Measurements from ENCODE around the gene ZNF132. TPM values are rescaled to one million over a fixed set of nuclear protein-coding genes. Genes with fewer than 3 reads are reported as not detected.

Gene ZNF132
- total and polyA plus RNA-seq, 3 donors from 2014 or later, result 5.5 to 11.6 (median 11.4) TPM

- Histone ChIP-seq H3K4me3 (peak overlapping the region; percentile 73 to 76), H3K36me3 (ENCODE audit: low read depth, missing control alignments) (no peaks in the 10 kb centered on the region), H3K4me1 (peaks cover 20% of the 10 kb centered on the region), H3K9me3 (no peaks in the 10 kb centered on the region), H3K27me3 (no peaks in the 10 kb centered on the region), H3K27ac (no peak overlapping the region)
- TF ChIP-seq POLR2A (IDR thresholded peaks at IDR 0.05) (no peak), CTCF (IDR thresholded peaks at IDR 0.05) (no peak)
- DNase-seq, result no peak
- WGBS, 2 donors, result 66 to 79% methylated on average over 3 of the region's 3 CpGs
- intact Hi-C loops (cut with DNase I; ENCODE audit: low total_unique reads), result no loop called here
Observed at GRCh38 chr19:58388175-58388526, 51.8 kb downstream of the ZNF132 start.

DNA sequence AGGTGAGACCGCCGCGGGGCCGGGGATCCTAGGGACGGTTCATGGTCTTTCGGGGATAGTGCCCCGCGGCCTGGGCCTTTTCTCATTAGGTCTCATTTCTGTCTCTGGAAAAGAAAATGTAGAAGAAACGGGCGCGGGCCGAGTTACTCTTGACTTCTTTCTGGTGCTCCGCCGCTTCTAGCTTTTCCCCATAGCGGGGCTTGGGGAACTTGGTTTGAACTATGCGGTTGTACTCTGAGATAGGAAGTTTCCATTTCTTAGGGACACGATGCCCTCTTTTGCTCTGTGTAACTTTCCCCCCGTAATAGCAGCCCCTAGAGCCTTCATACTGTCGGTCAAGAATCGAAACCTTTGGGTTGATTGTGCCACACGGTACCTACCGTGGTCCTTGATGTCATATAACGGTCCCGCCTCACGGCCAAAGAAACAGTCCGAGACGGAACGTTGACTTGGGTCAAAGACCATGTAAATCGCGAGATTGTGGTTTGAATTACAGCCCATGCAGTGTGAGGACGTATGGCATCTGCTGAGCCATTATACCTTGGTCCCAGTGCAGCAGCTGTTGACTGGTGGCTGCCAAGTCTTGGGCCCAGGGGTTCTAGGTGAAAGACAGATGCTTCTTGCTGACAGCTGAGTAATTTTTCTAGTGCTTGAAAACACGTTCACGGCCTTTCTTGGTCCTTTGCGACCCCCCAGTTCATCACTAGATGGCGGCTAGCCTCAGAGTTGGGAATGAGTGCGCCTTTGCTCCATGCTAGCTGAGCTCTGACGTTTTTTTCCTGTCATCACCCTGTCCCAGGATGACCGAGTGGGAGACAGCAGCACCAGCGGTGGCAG, 52.4 kb downstream of the ZNF132 start:
- H3K4me3 ChIP-seq, result peak overlapping the region; percentile 73 to 76
- intact Hi-C loops (cut with DNase I; ENCODE audit: low total_unique reads), result no loop called here
- DNase-seq, result no peak
- peak overlapping the region; percentile 35 to 91 for H3K27ac ChIP-seq
- 5 to 8% methylated on average over 30 to 39 of the region's 39 CpGs for WGBS, 2 donors
- TF ChIP-seq POLR2A (IDR thresholded peaks at IDR 0.05) (no peak), CTCF (IDR thresholded peaks at IDR 0.05) (no peak)
- H3K27me3 ChIP-seq, result no peaks in the 10 kb centered on the region
- no peaks in the 10 kb centered on the region for H3K36me3 ChIP-seq (ENCODE audit: low read depth, missing control alignments)
- H3K9me3 ChIP-seq, result no peaks in the 10 kb centered on the region
- peaks cover 20% of the 10 kb centered on the region for H3K4me1 ChIP-seq

- Histone ChIP-seq H3K4me3 (peak within 1 kb of the TSS; percentile 73 to 76), H3K27me3 (no peaks in the 10 kb centered on the region), H3K27ac (peak within 1 kb of the TSS; percentile 91 to 95), H3K36me3 (ENCODE audit: low read depth, missing control alignments) (no peaks in the 10 kb centered on the region), H3K9me3 (no peaks in the 10 kb centered on the region), H3K4me1 (peaks cover 24% of the 10 kb centered on the region)
- intact Hi-C loops (cut with DNase I; ENCODE audit: low total_unique reads), result no loop called here
- DNase-seq, result peak; percentile 98
- TF ChIP-seq CTCF (IDR thresholded peaks at IDR 0.05), result no peak
- peak; percentile 37 for TF ChIP-seq POLR2A (IDR thresholded peaks at IDR 0.05)
- WGBS, 2 donors, result 0 to 1% methylated on average over 37 to 63 of the region's 64 CpGs
Observed at GRCh38 chr19:58386576-58387337, 53.2 kb downstream of the ZNF132 start, which contains the start of gene RPS5. Gene RPS5, plus strand, starts transcription at chr19:58387269. Its CDS starts 869 bp downstream, at chr19:58388138.

GRCh38 chr19:58385891-58386575, 53.9 kb downstream of the ZNF132 start:
- peaks cover 28% of the 10 kb centered on the region for H3K4me1 ChIP-seq
- no peak for DNase-seq
- intact Hi-C loops (cut with DNase I; ENCODE audit: low total_unique reads), result no loop called here
- peak overlapping the region; percentile 73 to 76 for H3K4me3 ChIP-seq
- TF ChIP-seq POLR2A (IDR thresholded peaks at IDR 0.05) (no peak), CTCF (IDR thresholded peaks at IDR 0.05) (no peak)
- H3K36me3 ChIP-seq (ENCODE audit: low read depth, missing control alignments), result no peaks in the 10 kb centered on the region
- no peaks in the 10 kb centered on the region for H3K27me3 ChIP-seq
- no peaks in the 10 kb centered on the region for H3K9me3 ChIP-seq
- H3K27ac ChIP-seq, result peak overlapping the region; percentile 91 to 95
- 4 to 8% methylated on average over 10 to 36 of the region's 36 CpGs for WGBS, 2 donors

All from testis (tissue), 3 donors.